ENCODE data around the gene MPO. TPM values are rescaled to one million over a fixed set of nuclear protein-coding genes. Genes with fewer than 3 reads are reported as not detected.

The MPO gene
- total RNA-seq, 1 experiment from 2014 or later = not detected

DNA sequence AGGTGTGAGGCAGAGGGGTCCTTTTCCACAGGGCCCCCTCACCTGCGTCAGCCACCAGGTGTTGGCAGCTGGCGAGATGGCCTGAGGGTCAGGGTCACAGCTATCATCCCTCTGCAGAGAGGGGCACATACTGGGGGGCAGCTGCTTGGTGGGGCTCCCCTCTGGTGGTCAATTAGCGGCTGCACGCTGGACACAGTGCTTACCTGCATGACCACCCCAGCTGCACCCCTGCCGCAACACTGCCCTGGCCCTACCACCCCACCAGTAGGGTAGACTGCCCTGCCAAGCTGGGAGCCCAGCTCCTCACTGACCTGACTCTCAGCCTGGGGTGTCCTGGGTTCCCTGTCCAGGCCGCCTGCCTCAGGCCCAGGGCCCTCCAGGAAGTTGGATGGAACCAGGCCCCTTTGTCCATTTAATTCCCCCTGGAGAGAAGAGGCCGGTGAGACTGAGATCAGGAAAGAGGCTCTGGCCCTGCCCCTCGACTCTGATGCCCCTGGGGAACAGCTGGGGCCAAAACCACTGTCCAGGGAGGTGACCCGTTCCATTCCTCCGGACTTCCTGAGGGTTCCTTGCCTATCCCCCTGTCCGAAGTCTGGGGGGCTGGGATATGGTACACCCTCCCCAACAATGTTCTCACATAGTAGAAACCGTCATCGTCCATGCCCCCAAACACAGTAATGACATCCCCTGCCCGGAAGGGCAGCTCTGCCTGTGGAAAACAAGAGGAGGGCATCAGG, 24.2 kb upstream of the MPO start:
- Histone ChIP-seq H2BK5ac (ENCODE audit: insufficient read length, low read length) (no peak overlapping the region), H3K56ac (ENCODE audit: insufficient read length, low read depth, low read length) (no peak overlapping the region), H3T11ph (ENCODE audit: low read length) (no peak overlapping the region), H2AFZ (ENCODE audit: low read length) (no peak overlapping the region), H3K23ac (ENCODE audit: insufficient read length, low read depth, low read length) (no peak overlapping the region), H4K20me1 (ENCODE audit: control insufficient read depth, insufficient read depth, insufficient read length) (no peaks in the 10 kb centered on the region), H3K79me1 (ENCODE audit: insufficient read depth, low read depth, low read length, poor library complexity, severe bottlenecking) (no peaks in the 10 kb centered on the region), H3K9ac (ENCODE audit: extremely low read depth, insufficient read length, low read length) (no peak overlapping the region), H2BK12ac (ENCODE audit: insufficient read length, low read depth, low read length) (peak overlapping the region; percentile 94), H3K27ac (ENCODE audit: insufficient read length, low read depth, low read length) (no peak overlapping the region), H2BK20ac (ENCODE audit: low read depth, low read length, poor library complexity, severe bottlenecking) (no peak overlapping the region), H2AK5ac (ENCODE audit: insufficient read length, low read length) (no peak overlapping the region), H2BK15ac (ENCODE audit: low read depth, low read length) (no peak overlapping the region), H4K5ac (ENCODE audit: insufficient read length, low read depth, low read length) (no peak overlapping the region), H3K4me2 (ENCODE audit: insufficient read depth, insufficient read length, low read length) (no peak overlapping the region), H3K9me3 (ENCODE audit: control insufficient read depth, low read depth, low read length) (no peaks in the 10 kb centered on the region), H4K8ac (replicated peaks; ENCODE audit: insufficient read length, low read depth, low read length) (no peak overlapping the region), H3K4me1 (ENCODE audit: insufficient read depth, low read length) (no peaks in the 10 kb centered on the region), H3K18ac (ENCODE audit: insufficient read length, low read depth, low read length) (peak overlapping the region; percentile 91), H3K4ac (ENCODE audit: low read depth, low read length) (no peak overlapping the region), H3K79me2 (ENCODE audit: insufficient read depth, low read length) (no peaks in the 10 kb centered on the region), H2BK120ac (ENCODE audit: low read depth, low read length, poor library complexity, severe bottlenecking) (no peak overlapping the region), H4K91ac (ENCODE audit: insufficient read length, low read depth, low read length) (peak overlapping the region; percentile 60), H3K27me3 (ENCODE audit: insufficient read depth, low read length) (no peaks in the 10 kb centered on the region), H3K14ac (ENCODE audit: insufficient read depth, low read length) (peak overlapping the region; percentile 68), H3K23me2 (ENCODE audit: insufficient read length, low read depth, low read length, poor library complexity, severe bottlenecking) (no peaks in the 10 kb centered on the region)
- Mint-ChIP-seq H3K36me3 (ENCODE audit: insufficient read depth in 1 of 3, low read depth in 3 of 3) (no peaks in the 10 kb centered on the region), H3K27me3 (ENCODE audit: low read depth) (peaks cover 7% of the 10 kb centered on the region), H3K4me1 (peaks cover 5 to 36% of the 10 kb centered on the region in 2 experiments), H3K4me3 (no peak overlapping the region), H3K9me3 (no peaks in the 10 kb centered on the region), H3K27ac (no peak overlapping the region)
- no peak for DNase-seq
- WGBS (ENCODE audit: extremely low coverage, insufficient read length, low lambda C conversion rate) = no CpG with 5 or more reads among the region's 14 CpGs
- TF ChIP-seq, protein P1, sequence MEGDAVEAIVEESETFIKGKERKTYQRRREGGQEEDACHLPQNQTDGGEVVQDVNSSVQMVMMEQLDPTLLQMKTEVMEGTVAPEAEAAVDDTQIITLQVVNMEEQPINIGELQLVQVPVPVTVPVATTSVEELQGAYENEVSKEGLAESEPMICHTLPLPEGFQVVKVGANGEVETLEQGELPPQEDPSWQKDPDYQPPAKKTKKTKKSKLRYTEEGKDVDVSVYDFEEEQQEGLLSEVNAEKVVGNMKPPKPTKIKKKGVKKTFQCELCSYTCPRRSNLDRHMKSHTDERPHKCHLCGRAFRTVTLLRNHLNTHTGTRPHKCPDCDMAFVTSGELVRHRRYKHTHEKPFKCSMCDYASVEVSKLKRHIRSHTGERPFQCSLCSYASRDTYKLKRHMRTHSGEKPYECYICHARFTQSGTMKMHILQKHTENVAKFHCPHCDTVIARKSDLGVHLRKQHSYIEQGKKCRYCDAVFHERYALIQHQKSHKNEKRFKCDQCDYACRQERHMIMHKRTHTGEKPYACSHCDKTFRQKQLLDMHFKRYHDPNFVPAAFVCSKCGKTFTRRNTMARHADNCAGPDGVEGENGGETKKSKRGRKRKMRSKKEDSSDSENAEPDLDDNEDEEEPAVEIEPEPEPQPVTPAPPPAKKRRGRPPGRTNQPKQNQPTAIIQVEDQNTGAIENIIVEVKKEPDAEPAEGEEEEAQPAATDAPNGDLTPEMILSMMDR (conservative IDR thresholded peaks at IDR 0.05) = no peak
